Activated naive CD4-positive, alpha-beta T cell treated with anti-CD3 and anti-CD28 coated beads, Interleukin-2, amount 10 ng/mL, durations not matched to agents 7 days and 5 days (primary cell): ENCODE data around the gene FMNL1.

Experiments
- CTCF ChIA-PET: fragments of 350-600 bp; sonication (Branson Sonifier 250); formaldehyde crosslinking; loops from one replicate; lab custom pipeline; 2021; ENCODE audit warnings: antibody characterized with exemption; lab: Charles Lee
- DNase-seq: peaks from one replicate; pipeline ENCODE4 v3.0.0-alpha.2; 2020
- H3K27ac Mint-ChIP-seq: one replicate; pipeline ENCODE4 v1.8.0; 2021; ENCODE audit warnings: mild to moderate bottlenecking, moderate library complexity, mixed read lengths
- H3K27me3 Mint-ChIP-seq: one replicate; pipeline ENCODE4 v1.8.0; 2021; ENCODE audit warnings: mild to moderate bottlenecking, mixed read lengths
- H3K36me3 Mint-ChIP-seq: one replicate; pipeline ENCODE4 v1.8.0; 2021; ENCODE audit warnings: mixed read lengths
- H3K4me1 Mint-ChIP-seq: one replicate; pipeline ENCODE4 v1.8.0; 2021; ENCODE audit warnings: mixed read lengths
- H3K4me3 Mint-ChIP-seq: one replicate; pipeline ENCODE4 v1.8.0; 2021; ENCODE audit warnings: mild to moderate bottlenecking, moderate library complexity, mixed read lengths
- H3K9me3 Mint-ChIP-seq: one replicate; pipeline ENCODE4 v1.8.0; 2021; ENCODE audit warnings: mixed read lengths

Gene FMNL1

DNA sequence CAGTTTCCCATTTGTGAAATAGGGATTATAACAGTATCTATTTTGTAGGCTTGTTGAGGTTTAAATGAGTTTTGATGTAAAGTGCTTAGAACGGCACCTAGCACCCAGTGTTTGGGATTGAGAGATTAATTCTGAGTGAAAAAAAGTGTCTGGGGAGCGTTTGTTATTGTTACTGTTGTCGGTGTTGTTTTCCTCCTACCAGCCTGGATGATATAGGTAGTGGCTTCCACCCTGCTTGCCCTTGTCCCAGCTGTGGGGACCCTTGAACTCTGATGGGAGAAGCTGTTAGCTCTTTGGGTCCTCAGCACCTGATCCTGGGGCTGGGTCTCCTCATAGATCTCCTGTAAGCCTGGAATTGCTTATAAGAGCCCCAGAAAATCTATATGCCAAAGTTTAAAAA, 4.9 kb downstream of the FMNL1 start:
- CTCF ChIA-PET, result interaction anchor here (0.8 to 3.0 kb wide), 4 partner anchors 9 to 158 kb away, joined by 3 to 25 read pairs (median 4); no protein-coding TSS in a partner anchor

DNA sequence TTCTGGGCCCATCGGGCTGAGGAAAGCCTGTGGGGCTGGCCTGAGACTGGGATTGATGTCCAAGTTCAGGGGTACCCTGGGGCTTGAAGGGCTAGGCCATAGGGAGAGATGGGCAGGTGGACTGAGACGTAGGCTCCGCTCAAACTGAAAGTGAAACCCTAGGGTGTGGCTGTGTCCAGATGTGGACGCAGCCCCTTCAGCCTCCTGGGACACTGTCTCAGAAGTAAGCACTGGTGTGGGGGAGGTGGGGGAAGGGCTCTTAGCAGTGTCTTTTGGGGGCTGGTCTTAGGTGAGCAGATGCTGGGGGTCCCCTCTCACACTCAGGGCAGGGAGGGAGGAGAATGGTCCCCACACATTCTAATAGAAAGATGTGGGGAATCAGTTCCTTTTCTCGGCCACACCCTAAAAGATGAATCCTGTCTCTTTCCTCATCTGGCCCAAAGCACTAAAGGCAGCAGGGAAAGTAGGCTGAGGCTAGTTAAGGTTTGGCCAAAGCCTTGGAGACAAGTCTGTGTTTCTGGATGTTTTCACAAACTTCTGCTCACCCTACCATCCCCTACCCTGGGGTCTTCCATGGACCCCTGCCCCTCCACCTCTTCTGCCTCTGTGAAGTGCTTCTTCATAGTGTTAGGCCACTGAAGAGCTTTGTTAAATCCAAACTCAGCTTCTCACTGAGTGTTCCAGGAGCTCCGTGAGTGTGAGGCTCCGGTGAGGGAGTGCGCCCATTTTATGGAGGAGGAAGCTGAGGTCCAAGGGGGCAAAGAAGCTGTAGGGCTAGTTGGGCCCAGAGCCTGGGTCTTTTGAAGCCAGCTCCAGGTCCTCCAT, 5.6 kb downstream of the FMNL1 start:
- Mint-ChIP-seq H3K27ac (peak overlapping the region; percentile 99), H3K9me3 (no peaks in the 10 kb centered on the region), H3K4me1 (peaks cover 74% of the 10 kb centered on the region), H3K4me3 (peak overlapping the region; percentile 100), H3K36me3 (peaks cover 55% of the 10 kb centered on the region), H3K27me3 (no peaks in the 10 kb centered on the region)
- no peak for DNase-seq
- CTCF ChIA-PET, result interaction anchor here (1.0 to 10.3 kb wide), 6 partner anchors 7 to 159 kb away, joined by 3 to 276 read pairs (median 6); partner anchors contain the start of genes ACBD4 and FMNL1

More for the DNA sequence above, 4.9 kb downstream of the FMNL1 start:
- peaks cover 47% of the 10 kb centered on the region for H3K36me3 Mint-ChIP-seq
- no peak for DNase-seq
- H3K4me1 Mint-ChIP-seq, result peaks cover 67% of the 10 kb centered on the region
- H3K9me3 Mint-ChIP-seq, result no peaks in the 10 kb centered on the region
- no peaks in the 10 kb centered on the region for H3K27me3 Mint-ChIP-seq
- H3K27ac Mint-ChIP-seq, result peak overlapping the region; percentile 99
- H3K4me3 Mint-ChIP-seq, result peak overlapping the region; percentile 100

DNA sequence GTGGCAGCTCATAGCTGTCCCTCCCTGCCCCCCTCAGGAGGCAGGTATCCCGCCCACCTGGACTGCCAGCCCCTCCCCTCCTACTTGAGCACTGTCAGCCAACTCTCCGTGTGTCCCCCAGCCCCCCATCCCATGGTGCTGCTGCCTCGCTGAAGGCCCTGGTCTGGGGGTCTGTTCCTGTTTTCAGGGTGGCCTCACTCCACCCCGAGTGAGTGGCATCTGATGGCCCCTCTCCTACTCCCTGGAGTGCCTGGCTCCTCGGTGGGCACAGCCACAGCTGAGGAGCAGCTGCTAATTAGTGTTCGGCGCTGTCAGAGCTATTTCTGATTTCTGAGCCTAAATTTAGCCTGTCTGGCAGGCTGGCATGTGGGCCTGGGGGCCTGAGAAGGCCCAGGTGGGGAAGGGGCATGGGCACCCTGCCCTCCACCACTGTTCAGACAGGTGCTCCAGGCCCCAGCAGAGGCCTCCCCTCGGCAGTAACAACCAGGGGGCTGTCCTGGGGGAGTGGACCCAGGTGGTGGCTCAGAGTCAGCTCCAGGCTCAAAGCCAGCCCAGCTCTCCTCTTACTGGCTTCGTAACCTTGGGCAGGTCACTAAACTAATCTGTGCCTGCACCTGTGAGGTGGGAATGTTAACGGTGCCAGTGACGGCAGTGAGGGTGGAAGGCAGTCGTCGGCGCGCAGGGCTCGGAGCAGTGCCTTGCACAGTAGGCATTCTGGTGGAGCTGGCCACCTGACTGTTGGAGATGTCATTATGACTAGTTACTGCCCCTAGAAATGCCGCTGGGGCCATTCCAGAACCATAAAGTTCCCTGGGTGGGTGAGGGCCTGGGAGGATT, 6.5 kb downstream of the FMNL1 start:
- CTCF ChIA-PET, result interaction anchor here (1.0 to 10.3 kb wide), 6 partner anchors 8 to 158 kb away, joined by 3 to 276 read pairs (median 4); partner anchors contain the start of genes ACBD4 and FMNL1
- Mint-ChIP-seq H3K36me3 (peaks cover 53% of the 10 kb centered on the region), H3K4me1 (peaks cover 82% of the 10 kb centered on the region), H3K9me3 (no peaks in the 10 kb centered on the region), H3K27me3 (no peaks in the 10 kb centered on the region), H3K27ac (peak overlapping the region; percentile 99), H3K4me3 (peak overlapping the region; percentile 100)
- no peak for DNase-seq

DNA sequence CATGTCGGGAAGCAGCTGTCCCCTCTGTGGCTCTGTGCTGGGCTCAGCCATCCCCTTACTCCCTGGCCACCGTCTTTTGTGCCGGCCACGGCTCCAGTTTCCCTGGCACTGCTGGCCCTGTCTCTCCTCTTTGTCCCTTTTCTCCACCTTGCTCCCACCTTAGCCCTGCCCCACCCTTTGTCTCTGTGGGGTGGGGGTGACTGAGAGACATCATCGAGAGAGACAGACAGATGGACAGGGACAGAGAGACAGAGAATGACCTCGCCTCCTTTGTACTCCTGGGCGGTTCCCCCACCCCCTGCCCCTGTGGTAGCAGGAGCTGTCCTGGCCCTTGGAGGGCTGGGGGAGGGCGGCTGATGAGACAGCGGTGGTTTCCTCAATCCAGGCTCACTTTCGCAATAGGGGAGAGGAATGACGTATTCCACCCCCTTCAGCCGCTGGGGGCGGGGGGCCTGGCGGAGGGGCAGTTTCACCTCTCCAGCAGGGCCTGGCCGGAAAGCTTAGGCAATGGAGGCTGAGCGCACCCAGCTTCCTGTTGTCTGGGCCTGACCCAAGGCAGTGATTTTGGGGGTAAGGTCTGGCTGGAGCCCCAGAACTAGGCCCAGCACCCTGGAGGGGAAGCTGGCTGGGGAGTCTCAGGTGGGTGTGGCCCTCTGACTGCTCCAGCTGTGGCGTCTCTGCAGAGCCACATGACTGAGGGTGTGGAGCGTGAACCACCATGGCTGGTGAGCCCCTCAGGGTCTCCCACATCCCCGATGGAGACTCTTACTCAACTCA, 7.3 kb downstream of the FMNL1 start:
- H3K4me1 Mint-ChIP-seq, result peaks cover 89% of the 10 kb centered on the region
- H3K27me3 Mint-ChIP-seq, result no peaks in the 10 kb centered on the region
- peak; percentile 85 for DNase-seq
- peak overlapping the region; percentile 99 for H3K27ac Mint-ChIP-seq
- H3K9me3 Mint-ChIP-seq, result no peaks in the 10 kb centered on the region
- H3K36me3 Mint-ChIP-seq, result peaks cover 50% of the 10 kb centered on the region
- peak overlapping the region; percentile 100 for H3K4me3 Mint-ChIP-seq
- CTCF ChIA-PET, result interaction anchor here (0.8 to 10.3 kb wide), 7 partner anchors 9 to 157 kb away, joined by 3 to 276 read pairs (median 4); partner anchors contain the start of genes ACBD4 and FMNL1

DNA sequence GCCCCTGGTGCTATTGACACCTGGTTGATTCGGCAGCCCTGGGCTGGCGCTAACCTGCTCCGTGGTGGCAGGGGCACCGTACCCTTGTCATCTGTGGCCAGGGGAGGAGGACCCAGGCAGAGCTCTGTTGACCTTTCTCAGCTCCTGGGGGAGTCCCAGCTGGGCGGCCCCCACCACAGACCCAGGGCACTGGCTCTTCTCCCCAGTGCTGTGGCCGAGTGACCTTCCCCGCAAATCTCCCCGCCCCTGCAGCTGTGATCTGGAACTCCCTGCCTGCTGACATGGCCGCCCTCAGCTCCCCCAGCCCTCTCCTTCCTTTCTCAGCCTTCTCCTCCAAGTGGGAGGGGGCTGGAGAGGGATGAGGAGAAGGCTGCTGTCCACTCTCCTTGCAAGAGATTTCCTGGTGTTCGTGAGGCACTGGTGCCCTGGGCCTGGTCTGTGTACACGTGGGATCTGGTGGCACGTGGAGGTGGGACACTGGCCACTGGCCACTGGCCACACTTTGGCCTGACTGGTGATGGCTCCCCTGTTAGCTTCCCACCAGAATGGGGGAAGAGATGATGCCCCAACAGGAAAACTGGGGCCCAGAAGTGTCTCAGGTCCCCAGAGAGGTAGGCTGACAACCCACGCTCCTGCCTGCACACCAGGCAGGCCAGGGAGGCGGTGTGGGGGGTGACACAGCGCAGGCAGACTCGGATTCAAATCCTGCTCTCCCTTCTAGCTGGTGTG, 8.2 kb downstream of the FMNL1 start:
- H3K27ac Mint-ChIP-seq, result peak overlapping the region; percentile 99
- H3K9me3 Mint-ChIP-seq, result no peaks in the 10 kb centered on the region
- peaks cover 45% of the 10 kb centered on the region for H3K36me3 Mint-ChIP-seq
- peak overlapping the region; percentile 100 for H3K4me3 Mint-ChIP-seq
- no peaks in the 10 kb centered on the region for H3K27me3 Mint-ChIP-seq
- DNase-seq, result no peak
- H3K4me1 Mint-ChIP-seq, result peaks cover 94% of the 10 kb centered on the region
- CTCF ChIA-PET, result interaction anchor here (0.8 to 10.3 kb wide), 5 partner anchors 9 to 95 kb away, joined by 3 to 276 read pairs (median 7); partner anchors contain the start of genes ACBD4 and FMNL1

DNA sequence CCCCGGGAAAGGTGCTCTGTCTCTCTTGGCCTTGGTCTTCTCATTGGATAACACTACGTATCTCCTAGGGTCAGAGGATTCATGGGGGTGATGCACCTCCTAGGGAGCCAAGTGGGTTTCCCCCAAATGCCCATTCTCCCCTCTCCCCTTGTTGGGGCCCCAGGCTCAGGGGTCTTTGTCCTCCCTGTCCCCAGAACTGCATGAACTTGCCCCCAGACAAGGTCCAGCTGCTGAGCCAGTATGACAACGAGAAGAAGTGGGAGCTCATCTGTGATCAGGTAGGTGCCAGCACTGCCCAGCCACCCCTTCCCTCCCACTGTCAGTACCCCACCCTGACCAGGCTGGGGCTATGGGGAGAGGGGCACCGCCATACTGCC, 8.7 kb downstream of the FMNL1 start:
- DNase-seq, result no peak
- CTCF ChIA-PET, result interaction anchor here (1.4 to 10.3 kb wide), 5 partner anchors 10 to 95 kb away, joined by 4 to 276 read pairs (median 7); partner anchors contain the start of genes ACBD4 and FMNL1
- Mint-ChIP-seq H3K9me3 (no peaks in the 10 kb centered on the region), H3K27me3 (no peaks in the 10 kb centered on the region), H3K36me3 (peaks cover 45% of the 10 kb centered on the region), H3K4me3 (peak overlapping the region; percentile 43), H3K27ac (peak overlapping the region; percentile 99), H3K4me1 (peaks cover 94% of the 10 kb centered on the region)

DNA sequence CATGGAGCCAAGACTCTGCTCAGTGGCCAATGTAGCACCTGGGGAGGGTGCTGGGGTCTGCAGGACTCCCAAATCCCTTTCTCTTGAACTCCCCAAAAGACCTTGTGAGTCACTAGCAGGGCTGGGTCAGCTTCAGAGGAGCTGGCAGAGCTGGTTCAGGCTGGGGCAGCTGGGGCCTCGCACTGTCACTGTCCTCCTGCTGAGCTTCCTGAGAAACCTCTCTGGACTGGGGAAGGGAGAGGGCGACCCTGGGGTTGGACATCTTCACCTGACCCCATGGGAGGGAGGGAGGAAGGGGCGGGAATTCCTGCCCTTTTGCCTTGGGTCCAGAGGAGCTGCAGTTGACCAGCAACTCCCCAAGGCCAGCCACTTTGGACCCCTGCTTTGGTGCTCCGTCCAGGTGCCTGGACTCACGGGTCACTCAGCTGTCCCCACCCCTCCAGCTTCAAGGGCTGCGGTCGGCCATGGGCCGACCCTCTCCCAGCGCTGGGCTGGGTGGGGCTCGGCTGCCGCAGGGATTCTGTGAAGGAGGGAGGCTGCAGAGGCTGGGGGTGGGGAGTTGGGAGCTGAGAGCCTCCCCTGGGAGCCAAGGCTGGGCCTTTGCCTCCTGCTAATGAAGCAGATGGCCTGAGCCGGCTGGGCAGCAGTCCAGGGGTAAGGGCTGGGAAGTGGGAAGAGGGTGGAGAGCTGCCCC, 9.2 kb downstream of the FMNL1 start:
- Mint-ChIP-seq H3K27ac (peak overlapping the region; percentile 99), H3K9me3 (no peaks in the 10 kb centered on the region), H3K27me3 (no peaks in the 10 kb centered on the region), H3K4me1 (peaks cover 97% of the 10 kb centered on the region), H3K4me3 (peak overlapping the region; percentile 43), H3K36me3 (peaks cover 46% of the 10 kb centered on the region)
- CTCF ChIA-PET, result interaction anchor here (0.6 to 10.3 kb wide), 7 partner anchors 11 to 96 kb away, joined by 3 to 276 read pairs (median 5); partner anchors contain the start of genes ACBD4 and FMNL1
- peak; percentile 22 for DNase-seq

DNA sequence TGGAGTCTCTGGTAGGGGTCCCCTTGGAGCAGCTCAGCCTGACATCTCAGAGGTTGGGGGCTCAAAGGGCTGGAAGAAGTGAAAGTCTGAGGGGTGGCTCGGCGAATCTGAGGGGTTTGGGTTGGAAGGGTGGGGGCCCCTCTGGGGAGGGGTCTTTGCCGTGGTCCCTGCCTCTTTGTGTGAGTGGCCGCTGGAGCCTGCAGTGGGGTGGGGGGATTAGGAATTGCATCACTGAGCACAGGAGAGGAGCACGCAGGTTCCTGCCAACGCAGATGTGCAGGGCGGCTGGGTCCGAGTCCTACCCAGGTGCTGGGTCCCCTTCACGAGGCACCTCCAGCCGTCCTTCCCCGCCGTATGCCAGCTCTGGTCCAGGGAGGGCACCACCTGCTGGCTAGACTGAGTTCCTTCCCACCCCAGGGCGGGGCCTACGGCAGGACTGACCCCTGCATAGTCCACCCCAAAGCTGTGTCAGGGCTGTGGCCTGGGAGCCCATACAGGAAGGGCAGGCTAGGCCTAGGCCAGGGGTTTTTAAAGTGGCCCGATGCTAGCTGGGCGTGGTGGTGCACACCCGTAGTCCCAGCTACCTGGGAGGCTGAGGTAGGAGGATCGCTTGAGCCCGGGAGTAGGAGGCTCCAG, 9.9 kb downstream of the FMNL1 start:
- Mint-ChIP-seq H3K36me3 (peaks cover 41% of the 10 kb centered on the region), H3K27ac (peak overlapping the region; percentile 53), H3K27me3 (no peaks in the 10 kb centered on the region), H3K4me1 (peaks cover 91% of the 10 kb centered on the region), H3K4me3 (no peak overlapping the region), H3K9me3 (no peaks in the 10 kb centered on the region)
- CTCF ChIA-PET, result interaction anchor here (0.6 to 10.3 kb wide), 9 partner anchors 11 to 97 kb away, joined by 3 to 276 read pairs (median 4); partner anchors contain the start of genes ACBD4 and FMNL1
- DNase-seq, result peak; percentile 27

DNA sequence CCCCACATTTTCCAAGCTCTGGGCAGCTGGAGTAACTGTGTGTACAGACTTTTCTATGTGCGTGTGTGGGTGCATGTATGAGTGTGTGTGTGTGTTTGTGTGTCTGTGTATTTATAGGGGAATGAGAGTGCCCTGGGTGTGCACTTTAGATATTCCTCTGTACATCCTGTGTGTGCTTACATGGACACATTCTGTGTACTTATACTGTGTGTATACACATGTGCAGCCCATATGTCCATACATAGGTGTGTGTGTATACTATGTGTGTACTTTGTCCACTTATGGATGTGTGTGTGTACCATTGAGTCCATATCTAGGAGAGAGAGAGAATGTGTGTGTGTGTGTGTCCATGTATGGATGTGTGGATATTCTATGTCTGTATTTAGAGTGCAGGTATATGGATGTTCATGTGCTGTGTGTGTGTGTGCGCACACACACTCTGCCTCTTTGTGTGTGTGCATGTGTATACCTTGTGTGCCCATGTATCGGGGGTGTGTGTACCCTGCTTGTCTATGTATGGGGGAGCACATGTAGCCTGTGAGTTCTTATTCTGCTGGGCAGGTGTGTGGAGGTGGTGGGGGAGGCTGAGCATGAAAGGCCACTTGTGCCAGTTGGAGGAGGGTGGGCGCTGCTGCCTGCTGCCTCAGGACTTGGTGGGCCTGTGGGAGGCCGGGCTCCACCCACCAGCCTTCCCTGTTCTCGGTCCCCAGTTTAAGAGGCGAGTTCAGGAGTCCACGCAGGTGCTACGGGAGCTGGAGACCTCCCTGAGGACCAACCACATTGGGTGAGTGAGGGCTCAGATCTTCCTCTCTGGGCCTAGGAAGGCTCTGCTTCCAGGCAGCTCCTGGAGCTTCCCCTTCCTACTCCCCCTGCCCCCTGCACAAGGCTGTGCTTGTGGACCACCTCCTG, 11.1 kb downstream of the FMNL1 start:
- H3K4me3 Mint-ChIP-seq, result no peak overlapping the region
- peaks cover 47% of the 10 kb centered on the region for H3K36me3 Mint-ChIP-seq
- H3K27ac Mint-ChIP-seq, result peak overlapping the region; percentile 81
- H3K27me3 Mint-ChIP-seq, result no peaks in the 10 kb centered on the region
- CTCF ChIA-PET, result interaction anchor here (0.7 to 10.3 kb wide), 8 partner anchors 10 to 176 kb away, joined by 3 to 276 read pairs (median 6); partner anchors contain the start of genes ACBD4 and FMNL1
- no peak for DNase-seq
- H3K9me3 Mint-ChIP-seq, result no peaks in the 10 kb centered on the region
- peaks cover 79% of the 10 kb centered on the region for H3K4me1 Mint-ChIP-seq

DNA sequence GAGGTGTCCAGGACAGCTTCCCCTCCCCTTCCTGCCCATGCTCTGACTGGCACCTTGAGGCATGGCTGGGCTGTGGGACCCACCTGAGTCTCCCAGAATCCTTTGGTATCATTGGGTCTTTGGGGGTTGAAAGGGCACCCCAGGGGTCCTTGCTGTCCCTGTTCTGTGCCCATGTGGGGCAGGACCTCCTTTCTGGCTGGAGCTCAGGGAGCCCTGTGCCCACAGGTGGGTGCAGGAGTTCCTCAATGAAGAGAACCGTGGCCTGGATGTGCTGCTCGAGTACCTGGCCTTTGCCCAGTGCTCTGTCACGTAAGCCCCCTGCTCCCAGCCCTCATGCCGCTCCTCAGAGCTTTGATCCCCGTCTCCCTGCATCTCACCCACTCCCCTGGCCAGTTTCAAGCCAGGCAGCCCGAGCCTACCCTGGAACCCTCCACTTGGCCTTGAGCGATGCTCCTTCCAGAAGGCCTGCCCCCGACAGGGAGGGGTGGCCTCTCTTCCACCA, 11.8 kb downstream of the FMNL1 start:
- Mint-ChIP-seq H3K4me3 (no peak overlapping the region), H3K36me3 (peaks cover 49% of the 10 kb centered on the region), H3K9me3 (no peaks in the 10 kb centered on the region), H3K4me1 (peaks cover 72% of the 10 kb centered on the region), H3K27ac (peak overlapping the region; percentile 81), H3K27me3 (no peaks in the 10 kb centered on the region)
- peak; percentile 18 for DNase-seq
- CTCF ChIA-PET, result interaction anchor here (2.0 to 10.3 kb wide), 3 partner anchors 13 to 44 kb away, joined by 8 to 276 read pairs (median 19); partner anchors contain the start of gene FMNL1
